Tibial artery (tissue), 4 donors: ENCODE data around the gene EPHA7.

ENCODE experiments used
- DNase-seq, 2 donors: peaks; one replicate each; pipeline ENCODE4 v3.0.0-alpha.2; 2019
- H3K27ac ChIP-seq, 2 donors: fragments of 200-600 bp; sonication (generic) in 1 of 2; 1 replicate in 1 of 2; 2 replicates in 1 of 2; pipeline ENCODE4 v1.5.1; 2018 to 2019; ENCODE audit warnings: mild to moderate bottlenecking in 1 of 2
- H3K27me3 ChIP-seq, 2 donors: fragments of 200-600 bp; sonication (generic) in 1 of 2; one replicate each; pipeline versions ENCODE4 v1.5.1 to v1.6.0; 2016 to 2019
- H3K36me3 ChIP-seq, 3 donors: fragments of 200-600 bp; sonication (generic) in 2 of 3; one replicate each; pipeline ENCODE4 v1.5.1; 2016 to 2019; ENCODE audit warnings: mild to moderate bottlenecking in 2 of 3
- H3K4me1 ChIP-seq, 4 donors: fragments of 200-600 bp; sonication (generic) in 2 of 4; 1 replicate in 3 of 4; 2 replicates in 1 of 4; pipeline ENCODE4 v1.5.1; 2016 to 2019
- H3K4me3 ChIP-seq, 2 donors: fragments of 200-600 bp; sonication (generic) in 1 of 2; 1 replicate in 1 of 2; 2 replicates in 1 of 2; pipeline ENCODE4 v1.5.1; 2018 to 2019; ENCODE audit warnings: mild to moderate bottlenecking in 2 of 2
- H3K9me3 ChIP-seq, 3 donors: fragments of 200-600 bp; sonication (generic) in 1 of 3; one replicate each; pipeline ENCODE4 v1.5.1; 2016 to 2019
- CTCF ChIP-seq, 2 experiments: fragments of 200-600 bp in 1 of 2; fragments of 450-650 bp in 1 of 2; IDR thresholded peaks; one replicate each; pipeline ENCODE4 v1.5.1; 2017 to 2019; ENCODE audit warnings: antibody characterized with exemption in 2 of 2, mild to moderate bottlenecking in 1 of 2, moderate library complexity in 1 of 2
- intact Hi-C: fragments of 100-400 bp; cut with DNase I; formaldehyde crosslinking; loops from one replicate; pipeline ENCODE4 v1.15.0; 2023; ENCODE audit warnings: low total_unique reads

The EPHA7 gene

DNA sequence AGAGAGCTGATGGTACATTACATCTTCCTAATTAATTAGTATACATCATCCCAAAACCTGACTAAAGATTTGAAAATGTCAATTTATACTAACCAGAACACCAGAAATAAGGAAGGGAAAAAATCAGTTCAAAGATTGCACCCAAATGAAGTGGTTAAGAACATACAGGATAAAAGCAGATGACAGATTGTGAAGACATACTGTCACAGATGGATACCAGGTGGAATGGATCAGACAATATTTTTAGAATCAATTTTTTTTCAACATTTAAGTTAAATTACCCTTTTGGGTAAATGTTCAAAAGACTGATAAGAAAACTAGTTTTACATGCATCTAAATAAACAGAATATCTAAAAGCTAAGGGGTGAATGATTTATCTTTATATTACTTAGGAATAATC, 47.6 kb downstream of the EPHA7 start:
- intact Hi-C loops = no loop called here
- no peak for DNase-seq
- Histone ChIP-seq H3K4me1 (no peaks in the 10 kb centered on the region), H3K27ac (no peak overlapping the region), H3K27me3 (no peaks in the 10 kb centered on the region), H3K36me3 (no peaks in the 10 kb centered on the region), H3K9me3 (no peaks in the 10 kb centered on the region), H3K4me3 (no peak overlapping the region)
- no peak for TF ChIP-seq CTCF (IDR thresholded peaks at IDR 0.05)

- no peak for DNase-seq
- intact Hi-C loops = no loop called here
- H3K27me3 ChIP-seq = no peaks in the 10 kb centered on the region
- H3K9me3 ChIP-seq = no peaks in the 10 kb centered on the region
- no peak overlapping the region for H3K4me3 ChIP-seq
- H3K4me1 ChIP-seq = no peaks in the 10 kb centered on the region
- H3K36me3 ChIP-seq = no peaks in the 10 kb centered on the region
- no peak for TF ChIP-seq CTCF (IDR thresholded peaks at IDR 0.05)
- no peak overlapping the region for H3K27ac ChIP-seq
These were observed 49.7 kb downstream of the EPHA7 start for GRCh38 chr6:93369586-93370134.

GRCh38 chr6:93366506-93366905, 52.9 kb downstream of the EPHA7 start:
- TF ChIP-seq CTCF (IDR thresholded peaks at IDR 0.05) = no peak
- DNase-seq = no peak
- H3K27ac ChIP-seq = no peak overlapping the region

DNA sequence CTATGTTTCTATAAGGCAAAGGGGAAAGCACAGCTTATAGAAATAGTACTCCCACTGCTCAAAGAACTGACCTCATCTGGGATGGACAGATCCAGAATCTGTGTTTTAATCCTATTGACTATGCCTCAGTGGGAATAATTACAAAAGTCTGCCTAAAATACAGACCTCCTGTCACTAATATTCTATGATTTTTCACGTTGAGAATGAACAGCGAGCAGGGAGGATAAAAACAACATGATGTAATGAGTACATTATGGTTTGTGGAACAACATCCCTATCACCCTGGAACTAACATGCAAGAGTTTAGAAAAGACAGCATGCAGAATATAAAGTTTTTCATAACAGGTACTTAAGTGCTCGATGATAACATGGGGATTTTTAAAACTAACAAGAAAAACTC, 53.9 kb downstream of the EPHA7 start:
- Histone ChIP-seq H3K4me3 (no peak overlapping the region), H3K27ac (no peak overlapping the region), H3K4me1 (no peaks in the 10 kb centered on the region), H3K36me3 (no peaks in the 10 kb centered on the region), H3K9me3 (no peaks in the 10 kb centered on the region), H3K27me3 (no peaks in the 10 kb centered on the region)
- intact Hi-C loops = no loop called here
- no peak for DNase-seq
- no peak for TF ChIP-seq CTCF (IDR thresholded peaks at IDR 0.05)

More at GRCh38 chr6:93366506-93366905, 52.9 kb downstream of the EPHA7 start:
- no peaks in the 10 kb centered on the region for H3K4me1 ChIP-seq
- intact Hi-C loops = no loop called here
- H3K27me3 ChIP-seq = no peaks in the 10 kb centered on the region
- H3K4me3 ChIP-seq = no peak overlapping the region
- no peaks in the 10 kb centered on the region for H3K36me3 ChIP-seq
- no peaks in the 10 kb centered on the region for H3K9me3 ChIP-seq

GRCh38 chr6:93358435-93358834, 60.9 kb downstream of the EPHA7 start:
- Histone ChIP-seq H3K4me3 (no peak overlapping the region), H3K9me3 (no peaks in the 10 kb centered on the region), H3K4me1 (no peaks in the 10 kb centered on the region), H3K36me3 (no peaks in the 10 kb centered on the region), H3K27me3 (no peaks in the 10 kb centered on the region), H3K27ac (no peak overlapping the region)
- TF ChIP-seq CTCF (IDR thresholded peaks at IDR 0.05) = no peak
- intact Hi-C loops = no loop called here
- no peak for DNase-seq

GRCh38 chr6:93352604-93353003, 66.8 kb downstream of the EPHA7 start:
- H3K9me3 ChIP-seq = no peaks in the 10 kb centered on the region
- DNase-seq = no peak
- H3K27me3 ChIP-seq = no peaks in the 10 kb centered on the region
- no peak overlapping the region for H3K27ac ChIP-seq
- no peak overlapping the region for H3K4me3 ChIP-seq
- H3K36me3 ChIP-seq = no peaks in the 10 kb centered on the region
- TF ChIP-seq CTCF (IDR thresholded peaks at IDR 0.05) = no peak
- H3K4me1 ChIP-seq = no peaks in the 10 kb centered on the region
- intact Hi-C loops = no loop called here
